ENCODE data around the gene NLRP11. TPM values are rescaled to one million over a fixed set of nuclear protein-coding genes. Genes with fewer than 3 reads are reported as not detected.

NLRP11 gene
- not detected for total RNA-seq

GRCh38 chr19:55831846-55832245 lies at the start of gene NLRP11:
Gene NLRP11 (minus strand): TSS chr19:55831999. CDS start chr19:55818174, 13,825 bp downstream.
- no peak for DNase-seq

GRCh38 chr19:55877211-55877610 lies 45.4 kb upstream of the NLRP11 start:
- DNase-seq = no peak

GRCh38 chr19:55870736-55871135 lies 38.9 kb upstream of the NLRP11 start:
- no peak for DNase-seq

GRCh38 chr19:55867101-55867500 lies 35.3 kb upstream of the NLRP11 start:
- no peak for DNase-seq

GRCh38 chr19:55866521-55866920 lies 34.7 kb upstream of the NLRP11 start:
- DNase-seq = no peak

- DNase-seq = no peak
These were observed 27.2 kb upstream of the NLRP11 start for GRCh38 chr19:55858969-55859368.

GRCh38 chr19:55858401-55858800 lies 26.6 kb upstream of the NLRP11 start:
- DNase-seq = no peak

GRCh38 chr19:55857974-55858373 lies 26.2 kb upstream of the NLRP11 start:
- no peak for DNase-seq

GRCh38 chr19:55857149-55857548 lies 25.4 kb upstream of the NLRP11 start:
- no peak for DNase-seq

- DNase-seq = no peak
These were observed 23.4 kb upstream of the NLRP11 start for GRCh38 chr19:55855160-55855559.

GRCh38 chr19:55838906-55839305 lies 7.1 kb upstream of the NLRP11 start:
- DNase-seq = no peak

- DNase-seq = no peak
These were observed 6.5 kb upstream of the NLRP11 start for GRCh38 chr19:55838251-55838650.

- no peak for DNase-seq
These were observed 4.5 kb upstream of the NLRP11 start, which contains the start of gene NLRP4 for GRCh38 chr19:55836340-55836739. Gene NLRP4 (plus strand): TSS chr19:55836540. CDS start chr19:55852081, 15,541 bp downstream.

- no peak for DNase-seq
These were observed 877 bp upstream of the NLRP11 start for GRCh38 chr19:55832676-55833075.

- no peak for DNase-seq
These were observed 1.1 kb downstream of the NLRP11 start for GRCh38 chr19:55830656-55831055.

GRCh38 chr19:55820037-55820436 lies 11.8 kb downstream of the NLRP11 start:
- no peak for DNase-seq

GRCh38 chr19:55813906-55814305 lies 17.9 kb downstream of the NLRP11 start:
- DNase-seq = no peak

- DNase-seq = no peak
These were observed 19.4 kb downstream of the NLRP11 start for GRCh38 chr19:55812449-55812848.

- DNase-seq = no peak
These were observed 20.5 kb downstream of the NLRP11 start for GRCh38 chr19:55811340-55811739.

GRCh38 chr19:55809381-55810058 lies 22.3 kb downstream of the NLRP11 start:
- DNase-seq = no peak

- DNase-seq = no peak
These were observed 29.5 kb downstream of the NLRP11 start for GRCh38 chr19:55802281-55802680.

- DNase-seq = no peak
These were observed 30.4 kb downstream of the NLRP11 start for GRCh38 chr19:55801416-55801815.

- no peak for DNase-seq
These were observed 36.8 kb downstream of the NLRP11 start for GRCh38 chr19:55795021-55795420.

GRCh38 chr19:55781112-55781511 lies 50.7 kb downstream of the NLRP11 start:
- DNase-seq = no peak

- DNase-seq = no peak
These were observed 53.5 kb downstream of the NLRP11 start for GRCh38 chr19:55778331-55778730.

Measured in occipital lobe (tissue), 2 donors.